Adipocyte (in vitro differentiated cells): ENCODE data around the gene UPB1.

Experiments used
- DNase-seq: peaks from one replicate; pipeline ENCODE4 v3.0.0-alpha.2; 2015; ENCODE audit warnings: low read depth
- H3K27me3 ChIP-seq: replicated peaks from 2 replicates; pipeline ENCODE4 v1.7.0; 2013; ENCODE audit warnings: mild to moderate bottlenecking, low read length, moderate library complexity; ENCODE audit not compliant: control insufficient read depth, insufficient read depth
- H3K36me3 ChIP-seq: 2 replicates; pipeline ENCODE4 v1.7.0; 2013; ENCODE audit warnings: low read length, mild to moderate bottlenecking, moderate library complexity; ENCODE audit not compliant: control insufficient read depth, insufficient read depth, severe bottlenecking
- H3K4me1 ChIP-seq: 2 replicates; pipeline ENCODE4 v1.7.0; 2013; ENCODE audit warnings: mild to moderate bottlenecking, low read length, moderate library complexity; ENCODE audit not compliant: control insufficient read depth, insufficient read depth
- H3K4me3 ChIP-seq: 2 replicates; pipeline ENCODE4 v1.7.0; 2013; ENCODE audit warnings: mild to moderate bottlenecking, low read length, moderate library complexity
- H3K9ac ChIP-seq: 2 replicates; pipeline ENCODE4 v1.7.0; 2013; ENCODE audit warnings: mild to moderate bottlenecking, low read length, moderate library complexity
- H3K9me3 ChIP-seq: 2 replicates; pipeline ENCODE4 v1.7.0; 2013; ENCODE audit warnings: mild to moderate bottlenecking, low read length, moderate library complexity; ENCODE audit not compliant: control insufficient read depth

UPB1 gene

DNA sequence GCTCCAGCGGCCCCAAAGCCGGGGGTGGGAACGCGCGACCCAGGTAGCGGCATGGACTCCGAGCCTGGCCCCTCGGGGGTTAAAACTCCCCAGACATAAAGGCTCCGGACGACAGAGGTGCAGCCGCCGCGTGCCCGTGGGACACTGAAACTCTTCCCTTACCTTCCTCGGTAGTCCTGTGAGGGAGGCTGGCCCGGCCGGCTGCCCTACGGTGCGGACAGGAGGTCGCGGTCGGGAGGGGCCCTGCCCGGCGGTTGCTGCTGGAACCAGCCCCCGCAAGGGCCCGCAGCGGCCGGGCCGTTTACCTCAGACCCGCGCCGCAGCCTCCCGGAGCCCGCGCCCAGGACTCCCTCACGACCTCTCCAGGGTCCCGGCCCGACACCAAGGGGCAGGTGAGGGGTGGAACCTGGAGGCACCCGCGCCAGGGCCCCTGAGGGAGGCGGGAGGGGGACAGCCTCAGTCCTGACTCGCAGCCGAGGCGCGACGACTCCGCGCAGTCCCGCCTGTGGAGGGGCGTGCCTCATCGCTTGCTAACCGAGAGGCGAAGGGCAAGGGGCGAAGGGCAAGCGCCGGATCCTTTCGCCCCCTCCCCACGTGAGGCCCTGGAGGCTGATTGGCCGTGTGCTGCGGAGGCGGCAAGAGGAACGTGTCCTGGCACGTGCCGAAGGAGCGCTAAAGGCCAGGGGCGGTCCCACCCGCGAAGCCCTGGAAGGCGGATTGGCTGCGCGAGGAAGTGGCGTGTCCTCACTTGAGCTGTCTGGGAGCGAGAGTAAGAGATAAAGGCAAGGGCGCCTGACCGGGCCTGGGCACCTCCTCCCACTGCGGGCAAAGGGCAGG lies at the start of gene UPB1:
Gene UPB1 (plus strand): TSS at position 805 of the 837 bp plus-strand sequence. CDS start 72 bp downstream, outside the sequence.
- no peaks in the 10 kb centered on the region for H3K36me3 ChIP-seq
- H3K4me3 ChIP-seq, result peak within 1 kb of the TSS; percentile 17
- DNase-seq, result no peak
- no peaks in the 10 kb centered on the region for H3K4me1 ChIP-seq
- no peaks in the 10 kb centered on the region for H3K9me3 ChIP-seq
- no peak within 1 kb of the TSS for H3K9ac ChIP-seq
- peaks cover 28% of the 10 kb centered on the region for H3K27me3 ChIP-seq

DNA sequence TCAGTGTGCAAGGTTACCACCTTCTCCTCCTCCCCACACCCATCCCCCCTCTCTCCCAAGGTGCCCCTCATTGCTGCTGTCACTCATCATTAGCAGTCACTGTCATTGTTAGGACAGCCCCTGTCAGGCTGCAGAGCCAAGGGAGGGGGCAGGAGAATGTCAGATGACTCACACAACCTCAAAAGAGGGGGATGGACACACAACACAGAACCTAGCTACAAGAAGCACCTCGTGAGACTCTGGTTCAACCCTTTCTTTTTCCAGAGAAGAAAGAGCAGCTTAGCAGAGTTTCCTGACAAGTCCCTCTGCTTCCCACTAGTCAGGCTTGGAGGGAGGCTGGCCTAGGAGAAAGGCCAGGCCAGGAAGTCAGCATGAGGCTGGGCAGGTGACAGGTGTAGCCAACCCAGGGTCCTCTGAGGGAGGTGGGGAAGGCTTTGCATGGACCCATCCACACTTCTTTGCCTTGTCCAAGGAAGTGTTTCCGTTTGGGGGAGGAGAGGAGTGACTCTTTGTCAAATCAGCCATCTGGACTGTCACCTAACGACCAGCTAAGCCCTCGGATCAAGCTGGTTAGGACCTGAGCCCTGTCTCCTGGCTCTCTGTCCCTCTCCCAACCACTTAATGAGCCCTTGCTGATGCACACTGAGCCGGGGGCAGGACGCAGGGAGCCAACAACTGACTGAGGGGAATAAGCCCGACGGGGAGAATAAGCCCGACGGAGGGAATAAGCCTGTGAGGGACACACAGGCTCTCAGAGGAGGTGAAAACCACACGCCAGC lies 49.5 kb upstream of the UPB1 start:
- H3K9ac ChIP-seq, result no peak overlapping the region
- no peaks in the 10 kb centered on the region for H3K27me3 ChIP-seq
- no peak overlapping the region for H3K4me3 ChIP-seq
- DNase-seq, result no peak
- H3K36me3 ChIP-seq, result no peaks in the 10 kb centered on the region
- no peaks in the 10 kb centered on the region for H3K4me1 ChIP-seq
- no peaks in the 10 kb centered on the region for H3K9me3 ChIP-seq

DNA sequence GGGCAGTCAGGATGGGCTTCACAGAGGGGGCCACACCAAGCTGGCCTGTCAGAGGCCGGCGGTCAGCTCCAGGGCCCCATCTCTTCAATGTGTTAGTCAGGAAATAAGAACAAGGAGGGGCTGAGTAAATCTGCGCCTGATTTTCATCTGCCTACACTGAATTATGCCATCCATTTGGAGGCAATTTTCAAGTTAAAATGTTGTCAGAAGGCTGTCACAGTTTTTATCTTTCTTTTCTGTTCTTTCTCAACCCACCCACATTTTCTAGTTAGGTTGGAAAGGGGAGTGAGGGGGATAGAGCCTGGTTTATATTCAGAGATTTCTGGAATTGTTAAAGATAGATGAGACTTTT lies 48.9 kb upstream of the UPB1 start:
- Histone ChIP-seq H3K36me3 (no peaks in the 10 kb centered on the region), H3K27me3 (no peaks in the 10 kb centered on the region), H3K4me1 (no peaks in the 10 kb centered on the region), H3K9ac (no peak overlapping the region), H3K9me3 (peaks cover 2% of the 10 kb centered on the region), H3K4me3 (no peak overlapping the region)
- no peak for DNase-seq

DNA sequence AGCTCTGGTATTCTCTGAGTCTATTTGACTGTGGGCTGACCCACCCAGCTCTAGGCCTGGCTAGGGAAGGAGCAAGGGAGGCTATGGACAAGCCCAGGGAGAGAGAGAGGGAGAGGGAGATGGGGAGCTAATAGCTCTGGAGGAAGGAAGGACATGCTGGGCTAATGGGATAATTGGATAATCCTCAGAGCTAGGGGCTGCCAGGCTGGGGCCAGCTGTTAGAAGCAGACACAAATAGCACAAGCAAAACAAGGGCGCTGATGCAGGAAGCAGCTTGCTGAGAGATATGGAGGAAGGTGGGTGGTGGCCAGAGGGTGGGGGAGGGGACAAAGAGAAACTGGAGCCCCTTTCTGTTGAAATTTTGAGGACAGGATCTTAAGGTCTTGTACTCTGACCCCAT lies 44.5 kb upstream of the UPB1 start:
- DNase-seq, result no peak
- Histone ChIP-seq H3K36me3 (no peaks in the 10 kb centered on the region), H3K9ac (no peak overlapping the region), H3K4me3 (no peak overlapping the region), H3K4me1 (peaks cover 6% of the 10 kb centered on the region), H3K9me3 (peaks cover 4% of the 10 kb centered on the region), H3K27me3 (no peaks in the 10 kb centered on the region)

DNA sequence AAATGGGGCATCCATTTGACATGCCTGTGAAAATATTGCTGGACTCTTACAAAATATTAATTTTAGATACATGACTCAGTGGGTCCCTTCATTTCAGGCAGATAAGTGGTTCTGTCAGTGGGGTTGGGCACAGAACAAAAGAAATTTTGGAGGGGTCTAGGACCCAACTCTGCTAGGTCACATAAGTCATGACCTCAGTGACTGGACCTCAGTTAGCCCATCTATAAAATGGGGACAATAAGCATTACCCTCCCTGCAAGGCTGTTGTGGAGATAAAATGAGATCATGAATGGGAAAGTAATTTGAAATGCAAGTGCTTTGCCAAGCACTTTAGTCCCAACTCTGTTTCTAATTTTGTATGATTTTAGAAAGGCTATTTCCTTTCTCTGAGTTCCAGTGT lies 44.0 kb upstream of the UPB1 start:
- H3K9ac ChIP-seq, result no peak overlapping the region

DNA sequence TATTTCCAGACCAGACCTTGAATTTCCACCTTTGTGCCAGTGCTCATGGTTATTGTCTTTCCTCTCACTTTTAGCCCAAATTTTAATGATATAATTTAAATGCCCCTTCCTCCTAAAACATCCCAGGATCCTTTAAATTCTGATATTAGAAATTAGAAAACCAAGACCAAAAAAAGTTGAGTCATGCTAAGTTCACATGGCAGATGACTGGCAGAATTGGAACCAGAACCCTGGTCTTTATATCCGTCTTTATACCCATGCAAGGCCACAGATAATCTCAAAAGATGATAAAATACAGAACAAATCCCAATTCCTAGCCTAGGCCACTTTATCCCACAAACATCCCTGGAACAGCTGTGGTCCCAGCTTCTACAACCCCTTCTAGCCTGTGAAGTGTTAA lies 41.3 kb upstream of the UPB1 start:
- H3K4me3 ChIP-seq, result no peak overlapping the region
- H3K27me3 ChIP-seq, result no peaks in the 10 kb centered on the region
- H3K4me1 ChIP-seq, result peaks cover 13% of the 10 kb centered on the region
- DNase-seq, result no peak
- H3K9ac ChIP-seq, result no peak overlapping the region
- peaks cover 4% of the 10 kb centered on the region for H3K9me3 ChIP-seq
- H3K36me3 ChIP-seq, result no peaks in the 10 kb centered on the region

More for the DNA sequence above, 44.0 kb upstream of the UPB1 start:
- Histone ChIP-seq H3K4me3 (no peak overlapping the region), H3K9me3 (peaks cover 4% of the 10 kb centered on the region), H3K36me3 (no peaks in the 10 kb centered on the region), H3K27me3 (no peaks in the 10 kb centered on the region), H3K4me1 (peaks cover 12% of the 10 kb centered on the region)
- DNase-seq, result no peak

DNA sequence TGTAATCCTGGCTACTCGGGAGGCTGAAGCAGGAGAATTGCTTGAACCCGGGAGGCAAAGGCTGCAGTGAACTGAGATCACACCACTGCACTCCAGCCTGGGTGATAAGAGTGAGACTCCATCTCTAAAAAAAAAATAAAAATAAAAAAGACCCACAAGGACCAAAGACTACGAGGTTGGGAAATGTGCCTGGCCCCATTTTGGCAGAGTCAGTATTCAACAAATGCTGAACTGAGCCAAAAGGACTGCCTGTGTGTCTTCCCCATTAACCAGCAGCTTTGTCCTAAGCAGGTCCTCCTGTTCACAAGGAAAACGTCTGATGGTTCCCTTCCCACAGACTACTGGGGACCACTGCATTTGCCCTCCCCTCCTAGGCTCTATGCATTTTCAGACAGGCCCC lies 40.1 kb upstream of the UPB1 start:
- H3K9ac ChIP-seq, result no peak overlapping the region
- H3K9me3 ChIP-seq, result peaks cover 4% of the 10 kb centered on the region
- no peak overlapping the region for H3K4me3 ChIP-seq
- no peak for DNase-seq
- H3K36me3 ChIP-seq, result no peaks in the 10 kb centered on the region
- no peaks in the 10 kb centered on the region for H3K27me3 ChIP-seq
- peaks cover 13% of the 10 kb centered on the region for H3K4me1 ChIP-seq

DNA sequence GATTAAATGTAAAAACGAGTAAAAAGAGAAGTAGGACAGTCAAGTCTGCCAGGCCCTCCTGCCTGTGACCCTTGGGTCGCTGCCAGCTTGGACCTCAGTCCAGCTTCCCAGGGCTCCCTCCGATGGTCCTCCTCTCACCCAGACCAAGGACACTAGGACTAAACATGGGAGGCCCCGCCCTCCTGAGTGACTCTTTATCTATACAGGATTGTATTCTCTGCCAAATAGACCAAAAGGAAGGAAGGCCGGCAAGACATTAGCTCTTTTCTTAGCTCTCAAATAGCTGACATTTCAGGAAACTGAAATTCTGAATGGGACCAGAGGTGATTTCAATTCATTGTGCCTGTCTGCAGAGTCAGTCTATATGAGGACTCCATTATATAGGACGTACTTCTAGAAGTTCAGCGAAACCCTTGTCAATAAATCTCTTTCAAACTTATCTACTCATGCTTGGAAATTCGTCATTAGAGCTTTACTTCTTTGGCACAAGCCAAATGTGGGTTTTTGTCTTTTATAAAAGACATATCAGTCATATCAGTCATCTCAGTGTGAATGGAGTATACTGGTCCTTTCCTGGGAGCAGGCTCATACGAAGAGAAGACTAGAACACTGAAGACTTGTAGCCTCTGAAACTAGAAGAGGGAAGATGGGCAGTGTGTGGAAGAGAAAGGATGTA lies 39.2 kb upstream of the UPB1 start:
- no peak overlapping the region for H3K9ac ChIP-seq
- H3K4me1 ChIP-seq, result peaks cover 13% of the 10 kb centered on the region
- no peak overlapping the region for H3K4me3 ChIP-seq
- DNase-seq, result no peak
- H3K36me3 ChIP-seq, result no peaks in the 10 kb centered on the region
- H3K27me3 ChIP-seq, result no peaks in the 10 kb centered on the region
- H3K9me3 ChIP-seq, result peaks cover 4% of the 10 kb centered on the region

DNA sequence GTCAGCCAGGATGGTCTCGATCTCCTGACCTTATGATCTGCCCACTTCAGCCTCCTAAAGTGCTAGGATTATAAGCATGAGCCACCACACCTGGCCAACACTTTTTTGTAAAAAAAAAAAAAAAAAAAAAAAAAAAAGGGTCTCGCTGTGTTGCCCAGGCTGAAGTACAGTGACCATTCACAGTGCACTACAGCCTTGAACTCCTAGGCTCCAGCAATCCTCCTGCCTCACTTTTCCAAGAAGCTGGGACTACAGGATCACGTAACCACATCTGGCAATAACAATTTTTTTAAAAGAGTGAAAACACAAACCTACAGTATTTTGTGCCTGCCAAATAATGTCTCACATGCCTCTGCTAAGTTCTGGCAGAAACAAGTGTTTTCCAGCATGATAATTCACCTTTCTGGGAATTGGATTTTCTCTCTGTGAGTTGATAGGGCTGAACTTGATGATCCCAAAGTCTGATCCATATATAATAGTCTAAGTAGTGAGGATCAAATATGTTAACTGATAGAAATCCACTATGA lies 37.2 kb upstream of the UPB1 start:
- Histone ChIP-seq H3K4me3 (no peak overlapping the region), H3K27me3 (no peaks in the 10 kb centered on the region), H3K4me1 (peaks cover 13% of the 10 kb centered on the region), H3K36me3 (no peaks in the 10 kb centered on the region), H3K9ac (no peak overlapping the region), H3K9me3 (no peaks in the 10 kb centered on the region)
- no peak for DNase-seq

DNA sequence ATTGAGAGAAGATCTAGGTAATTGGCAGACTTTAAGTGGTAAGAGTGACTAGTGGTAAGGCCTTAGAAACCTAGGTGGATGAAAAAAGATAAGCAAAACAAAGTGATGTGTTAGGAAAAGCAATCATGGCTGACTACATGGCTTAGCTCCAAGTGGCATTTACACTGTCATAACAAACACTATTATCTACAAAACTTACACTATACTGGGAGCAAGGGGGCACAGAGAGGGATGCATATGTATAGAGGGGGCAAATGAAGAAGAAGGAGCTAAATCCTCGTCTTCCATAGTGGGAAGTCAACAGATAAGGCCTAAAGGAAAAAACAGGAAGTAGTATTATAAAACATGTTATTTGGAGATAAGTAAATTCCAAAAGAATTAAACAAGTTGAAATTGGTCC lies 35.2 kb upstream of the UPB1 start:
- peaks cover 13% of the 10 kb centered on the region for H3K4me1 ChIP-seq
- no peak overlapping the region for H3K9ac ChIP-seq
- no peaks in the 10 kb centered on the region for H3K36me3 ChIP-seq
- H3K9me3 ChIP-seq, result no peaks in the 10 kb centered on the region
- no peaks in the 10 kb centered on the region for H3K27me3 ChIP-seq
- DNase-seq, result no peak
- no peak overlapping the region for H3K4me3 ChIP-seq
